ENCODE results near the gene MAT2B. TPM values are rescaled to one million over a fixed set of nuclear protein-coding genes. Genes with fewer than 3 reads are reported as not detected.
A peak's percentile ranks its signal among the peaks of the same experiment; 100 is the strongest.

The MAT2B gene
- polyA plus RNA-seq, 1 of the 3 experiments (the other 2 are of a cell fraction), result 30.1 TPM

DNA sequence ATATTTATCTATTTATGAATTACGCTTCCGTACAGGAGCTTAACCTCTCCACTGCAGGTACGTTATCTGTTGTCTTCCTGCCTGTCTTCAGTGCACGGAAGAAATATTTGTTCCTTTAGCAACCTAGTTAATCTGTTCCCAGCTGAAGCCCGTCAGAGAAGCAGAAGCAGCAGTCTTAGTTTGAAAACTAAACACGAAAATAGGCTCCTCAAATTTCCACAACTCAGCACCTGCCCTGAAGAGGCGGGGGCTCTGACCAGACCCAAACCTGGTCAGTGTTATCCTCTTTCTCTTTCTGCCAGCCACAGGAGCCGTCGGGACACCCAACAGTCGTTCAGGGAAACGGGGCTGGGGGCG, 46.0 kb upstream of the MAT2B start:
- Histone ChIP-seq H3K4me2 (peak overlapping the region; percentile 80), H3K4me1 (ENCODE audit: control insufficient read depth in 1 of 2, insufficient read depth in 2 of 2, low read depth in 1 of 2, low read length in 1 of 2) (peaks cover 12% of the 10 kb centered on the region in 2 experiments; a peak in 3 of 4 replicates), H3K27me3 (ENCODE audit: insufficient read depth) (no peaks in the 10 kb centered on the region), H2AFZ (ENCODE audit: low read depth) (peak overlapping the region; percentile 87), H3K36me3 (replicated peaks in 1 of 2; ENCODE audit: control insufficient read depth in 1 of 2, insufficient read depth in 2 of 2, low read length in 1 of 2) (peaks cover 11 to 17% of the 10 kb centered on the region in 2 experiments), H3K27ac (ENCODE audit: low read depth in 2 of 2, low read length in 1 of 2) (peak overlapping the region; percentile 98 to 99), H3K9me2 (no peaks in the 10 kb centered on the region), H3K4me3 (ENCODE audit: low read depth in 2 of 2, low read length in 1 of 2) (peak overlapping the region; percentile 70 to 90), H3K9me3 (no peaks in the 10 kb centered on the region), H3F3A (replicated peaks; ENCODE audit: insufficient read depth) (peaks cover 41% of the 10 kb centered on the region), H3K9ac (peak overlapping the region; percentile 79), H3K79me2 (ENCODE audit: insufficient read depth) (peaks cover 57% of the 10 kb centered on the region), H4K20me1 (ENCODE audit: insufficient read depth) (no peaks in the 10 kb centered on the region)
- under 1% methylated on average over 9 of the region's 12 CpGs for WGBS (ENCODE audit: low lambda C conversion rate)
- ChIA-PET CTCF (interaction anchor here (0.5 to 2.6 kb wide), 6 partner anchors 9 to 101 kb away, joined by 3 to 7 read pairs (median 4); no protein-coding TSS in a partner anchor), POLR2A (interaction anchor here (0.6 to 2.7 kb wide), 5 partner anchors 15 to 1139 kb away, joined by 3 to 25 read pairs (median 4); partner anchors contain the start of gene CCNG1)
- TF ChIP-seq GATA2 (CRISPR knock-in tag; IDR thresholded peaks at IDR 0.05) (no peak), FOXM1 (IDR thresholded peaks at IDR 0.05; ENCODE audit: low read depth) (no peak), RFX5 (IDR thresholded peaks at IDR 0.05; ENCODE audit: low read length) (no peak), SIN3A (IDR thresholded peaks at IDR 0.05; ENCODE audit: borderline replicate concordance, low read depth, low read length) (no peak), TEAD4 (IDR thresholded peaks at IDR 0.05; ENCODE audit: borderline replicate concordance, insufficient read depth) (no peak), FOXJ3 (CRISPR knock-in tag; IDR thresholded peaks at IDR 0.05) (no peak), TCF12 (IDR thresholded peaks at IDR 0.05) (no peak), MEF2A (IDR thresholded peaks at IDR 0.05; ENCODE audit: borderline replicate concordance, low read depth) (no peak), NFIC (IDR thresholded peaks at IDR 0.05; ENCODE audit: borderline replicate concordance) (no peak), RXRA (IDR thresholded peaks at IDR 0.05; ENCODE audit: borderline replicate concordance, low read depth) (no peak), RCOR1 (IDR thresholded peaks at IDR 0.05; ENCODE audit: low read length) (no peak), RAD21 (IDR thresholded peaks at IDR 0.05; ENCODE audit: low read length) (no peak), POLR2AphosphoS5 (IDR thresholded peaks at IDR 0.05; ENCODE audit: low read depth, low read length) (no peak)
- TF ChIP-seq, protein P1, sequence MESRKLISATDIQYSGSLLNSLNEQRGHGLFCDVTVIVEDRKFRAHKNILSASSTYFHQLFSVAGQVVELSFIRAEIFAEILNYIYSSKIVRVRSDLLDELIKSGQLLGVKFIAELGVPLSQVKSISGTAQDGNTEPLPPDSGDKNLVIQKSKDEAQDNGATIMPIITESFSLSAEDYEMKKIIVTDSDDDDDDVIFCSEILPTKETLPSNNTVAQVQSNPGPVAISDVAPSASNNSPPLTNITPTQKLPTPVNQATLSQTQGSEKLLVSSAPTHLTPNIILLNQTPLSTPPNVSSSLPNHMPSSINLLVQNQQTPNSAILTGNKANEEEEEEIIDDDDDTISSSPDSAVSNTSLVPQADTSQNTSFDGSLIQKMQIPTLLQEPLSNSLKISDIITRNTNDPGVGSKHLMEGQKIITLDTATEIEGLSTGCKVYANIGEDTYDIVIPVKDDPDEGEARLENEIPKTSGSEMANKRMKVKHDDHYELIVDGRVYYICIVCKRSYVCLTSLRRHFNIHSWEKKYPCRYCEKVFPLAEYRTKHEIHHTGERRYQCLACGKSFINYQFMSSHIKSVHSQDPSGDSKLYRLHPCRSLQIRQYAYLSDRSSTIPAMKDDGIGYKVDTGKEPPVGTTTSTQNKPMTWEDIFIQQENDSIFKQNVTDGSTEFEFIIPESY (IDR thresholded peaks at IDR 0.05; ENCODE audit: borderline replicate concordance, low read depth), result no peak
- TF ChIP-seq, protein P2, sequence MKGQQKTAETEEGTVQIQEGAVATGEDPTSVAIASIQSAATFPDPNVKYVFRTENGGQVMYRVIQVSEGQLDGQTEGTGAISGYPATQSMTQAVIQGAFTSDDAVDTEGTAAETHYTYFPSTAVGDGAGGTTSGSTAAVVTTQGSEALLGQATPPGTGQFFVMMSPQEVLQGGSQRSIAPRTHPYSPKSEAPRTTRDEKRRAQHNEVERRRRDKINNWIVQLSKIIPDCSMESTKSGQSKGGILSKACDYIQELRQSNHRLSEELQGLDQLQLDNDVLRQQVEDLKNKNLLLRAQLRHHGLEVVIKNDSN (IDR thresholded peaks at IDR 0.05; ENCODE audit: borderline replicate concordance, low read depth), result no peak
- no peak for DNase-seq

Data from SK-N-SH (cell line).